Aorta (tissue), 5 donors: ENCODE measurements around the gene SPATA2L. TPM values are rescaled to one million over a fixed set of nuclear protein-coding genes. Genes with fewer than 3 reads are reported as not detected.
A peak's percentile ranks its signal among the peaks of the same experiment; 100 is the strongest.

ENCODE experiments used
- ATAC-seq: fragments of 200-7000 bp; cut with Tn5 transposase; one replicate; pipeline ENCODE4 v1.9.1; 2022; ENCODE audit warnings: moderate library complexity; ENCODE audit not compliant: low FRiP score
- DNase-seq, 2 donors: peaks; one replicate each; pipeline ENCODE4 v3.0.0-alpha.2; 2020
- H3K27ac ChIP-seq, 2 donors: one replicate each; pipeline ENCODE4 v1.5.1; 2013; ENCODE audit warnings: low read length in 2 of 2, mild to moderate bottlenecking in 2 of 2, moderate library complexity in 2 of 2, control low read depth in 1 of 2, inconsistent platforms in 1 of 2, low read depth in 1 of 2
- H3K27me3 ChIP-seq, 2 donors: one replicate each; pipeline ENCODE4 v1.6.1; 2013; ENCODE audit warnings: control low read depth in 1 of 2, low read length in 1 of 2, mild to moderate bottlenecking in 1 of 2, moderate library complexity in 1 of 2; ENCODE audit not compliant: insufficient read depth in 2 of 2, control insufficient read depth in 1 of 2
- H3K36me3 ChIP-seq, 2 donors: one replicate each; pipeline ENCODE4 v1.6.1; 2013; ENCODE audit warnings: control low read depth in 1 of 2, low read length in 1 of 2, mild to moderate bottlenecking in 1 of 2; ENCODE audit not compliant: insufficient read depth in 2 of 2, control insufficient read depth in 1 of 2
- H3K4me1 ChIP-seq, 2 donors: one replicate each; pipeline ENCODE4 v1.6.1; 2013; ENCODE audit warnings: low read length in 2 of 2, control low read depth in 1 of 2, mild to moderate bottlenecking in 1 of 2, moderate library complexity in 1 of 2; ENCODE audit not compliant: insufficient read depth in 2 of 2, control insufficient read depth in 1 of 2
- H3K4me3 ChIP-seq, 2 donors: one replicate each; pipeline ENCODE4 v1.5.1; 2013; ENCODE audit warnings: low read length in 2 of 2, control low read depth in 1 of 2, mild to moderate bottlenecking in 1 of 2
- H3K9me3 ChIP-seq: one replicate; pipeline ENCODE4 v1.6.1; 2013; ENCODE audit warnings: mild to moderate bottlenecking, low read length; ENCODE audit not compliant: control insufficient read depth
- WGBS, 2 donors: extraction: QIAGEN DNeasy Blood & Tissue Kit; methylation state at CpG; one replicate each; pipeline ENCODE4 v1.1.7; 2013; 5-methylcytosine and 5-hydroxymethylcytosine counted together
- intact Hi-C, 2 donors: fragments of 100-400 bp; cut with DNase I; formaldehyde crosslinking; loops; one replicate each; pipeline versions ENCODE4 v1.14.2 to v1.15.0; 2022
- polyA plus RNA-seq, 2 donors: library from polyadenylated mRNA; stranded (reverse); fragments of 200-250 nt; gene quantifications; one replicate each; pipeline ENCODE4 v1.2.3, GENCODE V29; 2013
- total RNA-seq, 2 donors: library from RNA; stranded (reverse); fragmentation: NEBNext Ultra II Directional; extraction: Animal tissue kit (Norgen Biotek cat#: 25700); gene quantifications; one replicate each; pipeline ENCODE4 v1.2.1, GENCODE V29; 2021
- donor health status: healthy with polysubstance abuse.
- donor health status: Bipolar disorder and iron deficiency.
- donor health status: DM: no; HTN: no; CAD: no.
- donor health status: DM: no; HTN: no; CAD: no.
- donor health status: DM: yes; HTN: yes; CAD: no.

Gene SPATA2L
- total and polyA plus RNA-seq, 4 donors, result 4.9 to 13.4 (median 10.5) TPM

- 81% methylated on average over 11 of the region's 11 CpGs for WGBS, 2 donors
- Histone ChIP-seq H3K27me3 (no peaks in the 10 kb centered on the region), H3K36me3 (peaks cover 0 to 8% of the 10 kb centered on the region in 2 donors), H3K27ac (no peak overlapping the region), H3K9me3 (no peaks in the 10 kb centered on the region), H3K4me1 (no peaks in the 10 kb centered on the region), H3K4me3 (no peak overlapping the region)
- DNase-seq (no peak), ATAC-seq (no peak)
- intact Hi-C loops, result no loop called here
Measured at GRCh38 chr16:89741342-89742014, 40.0 kb upstream of the SPATA2L start.

- peak; percentile 26 for ATAC-seq
- Histone ChIP-seq H3K4me3 (no peak overlapping the region), H3K27ac (no peak overlapping the region), H3K4me1 (no peaks in the 10 kb centered on the region), H3K27me3 (no peaks in the 10 kb centered on the region), H3K36me3 (peaks cover 0 to 9% of the 10 kb centered on the region in 2 donors), H3K9me3 (no peaks in the 10 kb centered on the region)
- 87 to 95% methylated on average over 9 of the region's 9 CpGs for WGBS, 2 donors
- intact Hi-C loops, result loop anchor here in 1 of 2 donors (10.0 kb wide), 1 partner anchor 45 kb away; no protein-coding TSS in a partner anchor
- DNase-seq, result no peak
Measured at GRCh38 chr16:89739383-89739782, 37.9 kb upstream of the SPATA2L start.

- intact Hi-C loops, result loop anchor here in 1 of 2 donors (10.0 kb wide), 1 partner anchor 46 kb away; no protein-coding TSS in a partner anchor
- ATAC-seq, result no peak
Measured at GRCh38 chr16:89738538-89739317, 37.2 kb upstream of the SPATA2L start.

GRCh38 chr16:89738072-89738377, 36.5 kb upstream of the SPATA2L start:
- DNase-seq (no peak), ATAC-seq (no peak)
- intact Hi-C loops, result loop anchor here in 1 of 2 donors (10.0 kb wide), 1 partner anchor 47 kb away; no protein-coding TSS in a partner anchor
- WGBS, 2 donors, result 90 to 93% methylated on average over 14 of the region's 14 CpGs
- no peak overlapping the region for H3K27ac ChIP-seq
- H3K4me1 ChIP-seq, result no peaks in the 10 kb centered on the region
- H3K27me3 ChIP-seq, result no peaks in the 10 kb centered on the region
- H3K36me3 ChIP-seq, result peaks cover 0 to 16% of the 10 kb centered on the region in 2 donors
- no peak overlapping the region for H3K4me3 ChIP-seq
- no peaks in the 10 kb centered on the region for H3K9me3 ChIP-seq

More at GRCh38 chr16:89738538-89739317, 37.2 kb upstream of the SPATA2L start:
- Histone ChIP-seq H3K27me3 (no peaks in the 10 kb centered on the region), H3K36me3 (peaks cover 0 to 12% of the 10 kb centered on the region in 2 donors), H3K9me3 (no peaks in the 10 kb centered on the region), H3K4me1 (no peaks in the 10 kb centered on the region), H3K27ac (no peak overlapping the region), H3K4me3 (no peak overlapping the region)
- 74% methylated on average over 20 of the region's 20 CpGs for WGBS, 2 donors
- DNase-seq, result no peak

- H3K9me3 ChIP-seq, result no peaks in the 10 kb centered on the region
- no peaks in the 10 kb centered on the region for H3K4me1 ChIP-seq
- DNase-seq (no peak), ATAC-seq (no peak)
- intact Hi-C loops, result loop anchor here in 1 of 2 donors (10.0 kb wide), 1 partner anchor 47 kb away; no protein-coding TSS in a partner anchor
- no peak overlapping the region for H3K4me3 ChIP-seq
- 91 to 94% methylated on average over 20 of the region's 20 CpGs for WGBS, 2 donors
- no peak overlapping the region for H3K27ac ChIP-seq
- H3K36me3 ChIP-seq, result peaks cover 0 to 16% of the 10 kb centered on the region in 2 donors
- H3K27me3 ChIP-seq, result no peaks in the 10 kb centered on the region
Measured at GRCh38 chr16:89737341-89738071, 36.0 kb upstream of the SPATA2L start.

GRCh38 chr16:89736554-89736953, 35.0 kb upstream of the SPATA2L start:
- Histone ChIP-seq H3K27ac (no peak overlapping the region), H3K4me3 (no peak overlapping the region), H3K4me1 (no peaks in the 10 kb centered on the region), H3K9me3 (no peaks in the 10 kb centered on the region), H3K27me3 (no peaks in the 10 kb centered on the region), H3K36me3 (peaks cover 0 to 19% of the 10 kb centered on the region in 2 donors)
- WGBS, 2 donors, result 93 to 96% methylated on average over 3 of the region's 3 CpGs
- DNase-seq, result no peak
- ATAC-seq, result no peak
- intact Hi-C loops, result loop anchor here in 1 of 2 donors (10.0 kb wide), 1 partner anchor 48 kb away; no protein-coding TSS in a partner anchor

- Histone ChIP-seq H3K36me3 (peaks cover 0 to 24% of the 10 kb centered on the region in 2 donors), H3K4me1 (no peaks in the 10 kb centered on the region), H3K27me3 (no peaks in the 10 kb centered on the region), H3K27ac (no peak overlapping the region), H3K4me3 (no peak overlapping the region), H3K9me3 (no peaks in the 10 kb centered on the region)
- DNase-seq (no peak), ATAC-seq (no peak)
- WGBS, 2 donors, result 89 to 90% methylated on average over 21 of the region's 21 CpGs
- intact Hi-C loops, result loop anchor here in 1 of 2 donors (10.0 kb wide), 1 partner anchor 51 kb away; no protein-coding TSS in a partner anchor
Measured at GRCh38 chr16:89733792-89734191, 32.3 kb upstream of the SPATA2L start.

GRCh38 chr16:89733322-89733721, 31.8 kb upstream of the SPATA2L start:
- no peak overlapping the region for H3K27ac ChIP-seq
- H3K4me3 ChIP-seq, result no peak overlapping the region
- WGBS, 2 donors, result 87 to 88% methylated on average over 17 of the region's 17 CpGs
- H3K4me1 ChIP-seq, result no peaks in the 10 kb centered on the region
- H3K27me3 ChIP-seq, result no peaks in the 10 kb centered on the region
- ATAC-seq (no peak), DNase-seq (no peak)
- peaks cover 0 to 22% of the 10 kb centered on the region in 2 donors for H3K36me3 ChIP-seq
- no peaks in the 10 kb centered on the region for H3K9me3 ChIP-seq
- intact Hi-C loops, result loop anchor here in 1 of 2 donors (10.0 kb wide), 1 partner anchor 51 kb away; no protein-coding TSS in a partner anchor
